HepG2 (cell line): ENCODE results near the gene TMEM131L. TPM values are rescaled to one million over a fixed set of nuclear protein-coding genes. Genes with fewer than 3 reads are reported as not detected.

Source experiments
- ATAC-seq: fragments of 200-7000 bp; cut with Tn5 transposase; 3 replicates; pipeline ENCODE4 v1.9.1; 2020; ENCODE audit warnings: mild to moderate bottlenecking, moderate library complexity
- BruUV-seq: library from RNA; stranded (reverse); fragments of 400-500 nt; replicated peaks from 2 replicates; lab custom pipeline; 2021; lab: Mats Ljungman, UMichigan
- CTCF ChIA-PET: fragments of 300-600 bp; formaldehyde crosslinking; extraction: SDS; loops from one replicate; lab custom pipeline; 2021; ENCODE audit warnings: low total read pairs, inconsistent platforms, low intra/inter-chr PET ratio; lab: Yijun Ruan, JAX
- POLR2A ChIA-PET: fragments of 350-600 bp; sonication (Branson Sonifier 250); formaldehyde crosslinking; loops from one replicate; lab custom pipeline; 2020; ENCODE audit warnings: antibody characterized with exemption, inconsistent platforms; lab: Yijun Ruan, JAX
- DNase-seq: peaks from one replicate; pipeline ENCODE4 v3.0.0-alpha.2; 2015; ENCODE audit warnings: low spot score
- FAIRE-seq: peaks from 3 replicates; lab custom pipeline; 2011; peaks lifted over from hg19 to GRCh38; lab: Jason Lieb, UNC
- H2AFZ ChIP-seq: one replicate; pipeline ENCODE4 v1.6.1; 2011; ENCODE audit warnings: low read length, inconsistent platforms
- H3K27ac ChIP-seq: fragments of 300-600 bp; 3 replicates; pipeline ENCODE4 v1.8.0; 2011; ENCODE audit warnings: mixed run types, mild to moderate bottlenecking, mixed read lengths, low read length, inconsistent platforms; ENCODE audit not compliant: insufficient read depth; ENCODE audit errors: extremely low read length
- H3K27me3 ChIP-seq, 2 experiments: fragments of 200-600 bp in 1 of 2; 2 replicates in 1 of 2; 3 replicates in 1 of 2; pipeline versions ENCODE4 v1.6.0 to v1.8.0; 2011; ENCODE audit warnings: low read length in 2 of 2, mild to moderate bottlenecking in 2 of 2, moderate library complexity in 2 of 2, inconsistent platforms in 1 of 2; ENCODE audit not compliant: insufficient read depth in 2 of 2, control insufficient read depth in 1 of 2
- H3K36me3 ChIP-seq, 2 experiments: fragments of 200-600 bp in 1 of 2; replicated peaks in 1 of 2; 2 replicates in 1 of 2; 3 replicates in 1 of 2; pipeline versions ENCODE4 v1.5.1 to v1.8.0; 2011; ENCODE audit warnings: low read length in 2 of 2, inconsistent platforms in 1 of 2; ENCODE audit not compliant: insufficient read depth in 2 of 2, control insufficient read depth in 1 of 2
- H3K4me1 ChIP-seq: 2 replicates; pipeline ENCODE4 v1.5.1; 2012; ENCODE audit warnings: low read length, inconsistent platforms; ENCODE audit not compliant: insufficient read depth
- H3K4me2 ChIP-seq: 2 replicates; pipeline ENCODE4 v1.6.0; 2011; ENCODE audit warnings: low read depth, low read length, inconsistent platforms
- H3K4me3 ChIP-seq, 3 experiments: fragments of 200-600 bp in 1 of 3; sonication (generic), shearing (Covaris generic) in 1 of 3; replicated peaks in 1 of 3; 2 replicates each; pipeline ENCODE4 v1.5.1; 2011 to 2016; ENCODE audit warnings: low read length in 3 of 3, inconsistent platforms in 2 of 3, low read depth in 2 of 3, mild to moderate bottlenecking in 2 of 3, control low read depth in 1 of 3, mixed read lengths in 1 of 3; ENCODE audit not compliant: insufficient read depth in 1 of 3
- H3K79me2 ChIP-seq: one replicate; pipeline ENCODE4 v1.6.1; 2011; ENCODE audit warnings: low read length, inconsistent platforms; ENCODE audit not compliant: insufficient read depth
- H3K9ac ChIP-seq: 2 replicates; pipeline ENCODE4 v1.6.0; 2011; ENCODE audit warnings: mild to moderate bottlenecking, low read depth, low read length, inconsistent platforms; ENCODE audit not compliant: insufficient read depth
- H3K9me3 ChIP-seq: 2 replicates; pipeline ENCODE4 v1.5.1; 2012; ENCODE audit warnings: mild to moderate bottlenecking, low read length
- H4K20me1 ChIP-seq: 2 replicates; pipeline ENCODE4 v1.6.0; 2011; ENCODE audit warnings: inconsistent platforms, mild to moderate bottlenecking, low read length, moderate library complexity; ENCODE audit not compliant: insufficient read depth
- ARID5B ChIP-seq: IDR thresholded peaks from 2 replicates; pipeline ENCODE4 v1.4.0; 2020; ENCODE audit warnings: mild to moderate bottlenecking, missing genetic modification reagents
- BCL6 ChIP-seq: IDR thresholded peaks from 2 replicates; pipeline ENCODE4 v1.6.1; 2016; ENCODE audit warnings: missing genetic modification reagents, missing compliant biosample characterization
- GATAD2A ChIP-seq: IDR thresholded peaks from 2 replicates; pipeline ENCODE4 v1.6.1; 2016
- HOXA5 ChIP-seq: sonication (generic); formaldehyde crosslinking; IDR thresholded peaks from 2 replicates; pipeline ENCODE4 v1.4.0; 2020; ENCODE audit warnings: missing genetic modification reagents
- MED13 ChIP-seq: sonication (generic); formaldehyde crosslinking; IDR thresholded peaks from 2 replicates; pipeline ENCODE4 v1.5.0; 2020; ENCODE audit warnings: missing genetic modification reagents
- MYC ChIP-seq: sonication (generic); formaldehyde crosslinking; IDR thresholded peaks from 2 replicates; pipeline ENCODE4 v1.9.0; 2021; ENCODE audit warnings: missing genetic modification reagents, borderline replicate concordance
- RBM39 ChIP-seq: fragments of 200-400 bp; formaldehyde crosslinking; IDR thresholded peaks from one replicate; pipeline ENCODE4 v1.6.1; 2018; ENCODE audit warnings: antibody characterized with exemption, mild to moderate bottlenecking, low read depth, low read length; ENCODE audit not compliant: poor library complexity, severe bottlenecking
- SKI ChIP-seq: fragments of 450-650 bp; IDR thresholded peaks from one replicate; pipeline ENCODE4 v1.6.1; 2018; ENCODE audit warnings: mild to moderate bottlenecking; ENCODE audit not compliant: partially characterized antibody
- ZFP36 ChIP-seq: fragments of 150-350 bp; IDR thresholded peaks from 2 replicates; pipeline ENCODE4 v1.6.1; 2018; ENCODE audit warnings: borderline replicate concordance, low read length, low read depth; ENCODE audit not compliant: partially characterized antibody
- ZNF609 ChIP-seq: sonication (generic); formaldehyde crosslinking; IDR thresholded peaks from 2 replicates; pipeline ENCODE4 v1.4.0; 2020; ENCODE audit warnings: mild to moderate bottlenecking, missing genetic modification reagents, borderline replicate concordance
- ZNF660 ChIP-seq: sonication (generic); formaldehyde crosslinking; IDR thresholded peaks from 2 replicates; pipeline ENCODE4 v1.5.1; 2020; ENCODE audit warnings: mild to moderate bottlenecking, low read depth, missing genetic modification reagents, borderline replicate concordance
- ZNF709 ChIP-seq: sonication (generic); formaldehyde crosslinking; IDR thresholded peaks from 2 replicates; pipeline ENCODE4 v1.5.0; 2020; ENCODE audit warnings: mild to moderate bottlenecking, missing genetic modification reagents
- ZNF761 ChIP-seq: sonication (generic); formaldehyde crosslinking; conservative IDR thresholded peaks from 2 replicates; pipeline ENCODE4 v1.4.0; 2020; ENCODE audit warnings: mild to moderate bottlenecking, missing genetic modification reagents
- WGBS: methylation state at CpG from one replicate; pipeline ENCODE4 v1.1.6; 2017; ENCODE audit warnings: low lambda C conversion rate; 5-methylcytosine and 5-hydroxymethylcytosine counted together
- in situ Hi-C: cut with HindIII; loops from 2 replicates; pipeline ENCODE4 v1.10.0; 2017; ENCODE audit warnings: low pct_unique_long_range_greater_than_20kb; ENCODE audit not compliant: extremely low pct_ligation_motif_present
- intact Hi-C: fragments of 100-400 bp; cut with micrococcal nuclease; formaldehyde crosslinking; loops from one replicate; pipeline ENCODE4 v1.10.0; 2022; ENCODE audit not compliant: unreplicated experiment
- polyA plus RNA-seq, 8 experiments: library from polyadenylated mRNA; depleted of rRNA in 3 of 8; stranded (reverse) in 7 of 8; unstranded in 1 of 8; fragments of >200 nt; fragmentation: Illumina TruSeq in 4 of 8; extraction: Trizol in 4 of 8; gene quantifications; 2 replicates each; pipeline versions ENCODE4 v1.2.1 to v1.2.3, GENCODE V29; 2011 to 2016; ENCODE audit warnings: low read depth in 4 of 8, missing spikeins in 1 of 8, mixed read lengths in 1 of 8; ENCODE audit not compliant: insufficient read depth in 1 of 8
- total RNA-seq, 5 experiments: library from RNA; depleted of rRNA; stranded (reverse); fragments of >200 nt; fragmentation: Illumina TruSeq; extraction: Trizol; gene quantifications; 2 replicates each; pipeline ENCODE4 v1.2.3, GENCODE V29; 2016; ENCODE audit warnings: low read depth in 1 of 5

The TMEM131L gene
- total and polyA plus RNA-seq, 2 of the 13 experiments (the other 11 are each of a cell fraction or from before 2014, with no cell fraction given), result 2.2 to 4.5 TPM

DNA sequence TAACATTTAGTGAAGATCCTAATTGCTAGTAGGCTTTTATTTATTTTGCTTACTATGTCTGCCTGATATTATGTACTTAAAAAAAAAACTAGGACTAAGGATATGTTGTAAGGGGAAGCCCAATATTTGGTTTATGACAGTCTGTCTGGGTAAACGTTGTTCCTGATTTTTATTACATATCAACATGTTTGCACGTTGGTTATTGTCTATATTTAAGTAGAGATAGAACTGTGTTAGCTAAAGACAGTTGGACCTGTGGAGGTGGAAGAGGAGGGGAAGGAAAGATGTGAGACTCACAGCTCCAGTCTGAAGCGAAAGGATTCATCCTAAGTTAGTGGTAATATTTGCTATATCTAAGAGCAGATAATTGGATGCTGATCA is 90.3 kb downstream of the TMEM131L start:
- no peak overlapping the region for H2AFZ ChIP-seq
- TF ChIP-seq ZNF660 (CRISPR knock-in tag) (no peak), ZNF709 (no peak), SKI (peak; percentile 51), ZNF761 (no peak), MYC (no peak), BCL6 (peak; percentile 16; the same call in 1 of the 2 replicates), ARID5B (0 out of 2 replicates have a peak, but pooled peaks have one; percentile 21), ZFP36 (no peak), MED13 (no peak), ZNF609 (CRISPR knock-in tag) (no peak), HOXA5 (no peak), GATAD2A (CRISPR knock-in tag) (no peak), RBM39 (no peak)
- TF ChIP-seq, all 625 proteins: peak for 3
- BruUV-seq, result no TSS peak
- Histone ChIP-seq H4K20me1 (no peaks in the 10 kb centered on the region), H3K4me2 (no peak overlapping the region), H3K9ac (no peak overlapping the region), H3K4me3 (no peak overlapping the region), H3K79me2 (no peaks in the 10 kb centered on the region), H3K9me3 (peaks cover 4% of the 10 kb centered on the region; the same call in 1 of the 2 replicates), H3K36me3 (peaks cover 0 to 1% of the 10 kb centered on the region in 2 experiments; a peak in 1 of 5 replicates), H3K27ac (no peak overlapping the region), H3K4me1 (peaks cover 26% of the 10 kb centered on the region), H3K27me3 (no peaks in the 10 kb centered on the region)
- ChIA-PET POLR2A (no interaction called here), CTCF (no interaction called here)
- ATAC-seq, result no peak
- WGBS, result 56% methylated on average over 3 of the region's 3 CpGs
- in situ Hi-C loops, result no loop called here
- intact Hi-C loops, result loop anchor here (5.0 kb wide), 1 partner anchor 89 kb away; the partner anchor contains the start of gene TMEM131L
- no peak for FAIRE-seq
- no peak for DNase-seq
